Stimulated activated CD8-positive, alpha-beta memory T cell treated with anti-CD3 and anti-CD28 coated beads, Interleukin-7, amount 100 ng/mL, for 48 hours (primary cell): ENCODE results near the gene STOX2.
"Not testable (repeated sequence)": the region's sequence is repeated elsewhere in the genome, so short reads cannot be mapped to it uniquely, and the experiment has no call there.

Experiments used
- DNase-seq, 2 donors: peaks; one replicate each; pipeline ENCODE4 v3.0.0-alpha.2; 2020; ENCODE audit warnings: low read depth in 1 of 2; ENCODE audit errors: extremely low read depth in 1 of 2

Gene STOX2

GRCh38 chr4:183932576-183932975 is 27.5 kb downstream of the STOX2 start:
- DNase-seq, result no peak

DNA sequence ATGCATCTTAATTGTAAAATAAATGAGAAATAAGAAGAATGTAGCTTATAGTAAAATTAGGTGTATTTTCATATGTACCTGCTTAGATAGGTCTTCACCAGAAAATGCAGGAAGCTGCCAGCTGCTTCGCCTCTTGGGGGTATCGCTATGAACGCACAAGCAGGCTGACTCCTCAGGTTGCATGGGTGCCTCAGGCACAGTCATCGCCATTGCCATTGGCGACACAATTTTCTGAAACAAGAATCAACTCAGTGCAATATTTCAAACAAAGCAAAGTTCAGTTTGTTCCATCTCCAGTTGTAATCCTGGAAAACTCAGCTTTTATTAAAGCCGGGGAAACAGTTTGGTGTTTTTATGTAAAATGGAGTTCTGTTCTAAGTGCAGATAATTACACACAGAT is 29.7 kb downstream of the STOX2 start:
- DNase-seq, result no peak

GRCh38 chr4:183935355-183936005 is 30.4 kb downstream of the STOX2 start:
- no peak for DNase-seq

DNA sequence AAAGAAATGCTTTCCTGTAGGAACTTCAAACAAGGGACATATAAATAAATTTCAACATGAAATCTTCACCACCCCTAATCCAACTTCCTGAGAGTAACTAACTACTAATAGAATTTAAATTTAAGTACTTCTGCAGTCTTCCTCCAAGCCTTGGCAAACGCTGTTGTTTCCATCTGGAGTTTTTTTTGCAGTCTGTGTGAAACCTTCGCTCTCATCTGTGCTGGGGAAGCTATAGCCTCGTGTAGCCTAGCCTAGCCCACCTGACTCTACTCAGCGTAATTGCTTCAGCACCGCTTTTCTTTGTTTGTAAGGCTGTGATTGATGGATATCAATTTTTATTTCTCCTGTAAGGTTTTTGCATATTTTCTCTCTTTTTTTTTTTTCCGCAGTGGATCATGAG is 30.9 kb downstream of the STOX2 start:
- DNase-seq, result no peak

GRCh38 chr4:183936574-183937345 is 31.7 kb downstream of the STOX2 start:
- DNase-seq, result no peak

DNA sequence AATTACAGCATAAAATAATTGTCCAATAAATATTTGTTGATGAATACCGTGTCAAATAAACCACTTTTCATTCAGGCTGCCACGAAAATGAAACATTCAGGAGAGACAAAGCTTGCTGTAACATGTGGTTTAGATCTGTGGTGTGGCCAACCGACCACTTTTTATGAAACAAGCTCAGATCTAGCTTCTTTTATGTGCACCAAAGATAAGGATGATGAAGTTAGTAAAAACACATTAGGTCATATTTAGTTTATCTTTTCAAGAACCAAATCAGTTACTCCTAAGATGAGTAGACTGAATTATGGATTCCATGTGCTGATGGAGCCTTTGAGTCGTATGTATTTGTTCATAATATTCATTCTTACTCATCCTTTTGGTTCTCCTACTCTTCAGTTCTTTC is 35.8 kb downstream of the STOX2 start:
- DNase-seq, result no peak

DNA sequence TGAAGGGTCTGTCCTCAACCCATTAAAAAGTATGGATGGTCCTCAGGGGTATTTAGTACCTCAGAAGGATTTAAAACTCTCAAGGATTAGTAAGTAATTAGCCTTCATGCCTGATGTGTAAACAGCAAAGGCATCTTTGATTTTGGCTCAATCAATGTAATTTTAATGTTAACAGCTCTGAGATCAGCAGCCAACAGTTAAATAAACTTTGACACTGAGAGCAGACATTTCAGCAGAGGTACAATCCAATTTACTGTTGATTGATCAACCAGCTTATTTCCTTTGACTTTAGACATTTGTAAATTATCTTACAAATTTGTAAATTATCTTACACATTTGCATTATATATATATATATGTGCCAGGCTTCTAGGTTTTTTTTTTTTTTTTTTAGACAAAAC is 36.9 kb downstream of the STOX2 start:
- no peak for DNase-seq

DNA sequence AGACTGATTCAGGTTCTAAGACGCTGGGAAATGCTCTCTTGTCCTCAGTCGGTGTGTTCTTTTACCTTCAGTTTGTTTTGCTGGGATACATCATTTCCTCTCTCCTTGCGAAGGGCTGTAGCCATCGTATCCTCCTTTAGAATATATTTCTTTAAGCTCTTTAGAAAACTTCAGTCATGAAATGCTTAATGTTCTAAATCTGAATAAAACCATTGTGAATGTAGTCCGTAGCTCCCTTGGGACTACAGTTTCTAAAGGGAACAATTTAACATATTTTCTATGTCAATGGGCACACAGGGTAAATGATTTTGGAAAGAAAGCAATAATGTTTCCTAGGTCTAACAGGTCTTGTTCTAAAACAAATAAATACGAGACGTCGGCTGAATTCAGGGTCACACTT is 40.6 kb downstream of the STOX2 start:
- DNase-seq, result no peak

DNA sequence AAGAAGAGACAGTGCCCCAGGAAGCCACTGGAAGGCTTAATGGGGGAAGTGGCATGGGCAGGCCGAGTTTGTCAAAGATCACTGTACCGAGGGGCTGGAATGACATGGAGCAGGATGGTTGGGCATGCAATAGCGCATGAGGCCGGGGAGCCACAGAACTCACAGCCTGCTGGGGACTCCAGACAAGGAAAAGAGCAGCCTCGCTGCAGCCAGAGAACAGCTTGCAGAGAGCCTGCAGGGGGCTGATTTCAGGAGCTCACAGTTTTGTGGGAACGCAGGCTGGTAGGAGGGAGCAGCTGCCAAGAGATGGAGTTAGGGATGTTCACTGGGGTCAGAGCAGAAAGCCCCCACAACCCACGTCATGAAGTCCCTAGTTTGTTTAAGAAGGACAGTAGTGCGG is 45.4 kb downstream of the STOX2 start:
- DNase-seq, result no peak

- DNase-seq, result not testable (repeated sequence)
These were observed 47.5 kb downstream of the STOX2 start for GRCh38 chr4:183952652-183953051.

- DNase-seq, result no peak
These were observed 54.4 kb downstream of the STOX2 start for GRCh38 chr4:183959319-183960045.

DNA sequence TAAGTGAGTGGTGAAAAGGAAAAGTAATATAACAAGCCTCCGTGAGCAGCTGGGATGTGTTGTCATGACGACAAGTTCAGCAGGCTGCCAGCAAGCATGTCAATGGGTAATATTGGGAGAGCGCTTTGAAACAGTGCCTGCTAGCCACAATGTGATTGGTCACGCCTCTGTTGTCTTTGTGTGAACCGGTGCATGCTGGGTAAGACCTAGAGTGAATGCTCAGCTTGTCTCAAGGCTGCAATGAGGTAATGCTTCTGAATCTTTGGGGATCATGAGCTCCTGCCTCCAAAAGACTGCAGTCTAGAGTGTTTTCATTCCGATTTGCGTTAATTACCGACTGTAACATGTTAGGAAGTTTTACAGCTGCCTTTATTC is 54.9 kb downstream of the STOX2 start:
- no peak for DNase-seq

GRCh38 chr4:183960962-183961541 is 55.9 kb downstream of the STOX2 start:
- DNase-seq, result no peak

DNA sequence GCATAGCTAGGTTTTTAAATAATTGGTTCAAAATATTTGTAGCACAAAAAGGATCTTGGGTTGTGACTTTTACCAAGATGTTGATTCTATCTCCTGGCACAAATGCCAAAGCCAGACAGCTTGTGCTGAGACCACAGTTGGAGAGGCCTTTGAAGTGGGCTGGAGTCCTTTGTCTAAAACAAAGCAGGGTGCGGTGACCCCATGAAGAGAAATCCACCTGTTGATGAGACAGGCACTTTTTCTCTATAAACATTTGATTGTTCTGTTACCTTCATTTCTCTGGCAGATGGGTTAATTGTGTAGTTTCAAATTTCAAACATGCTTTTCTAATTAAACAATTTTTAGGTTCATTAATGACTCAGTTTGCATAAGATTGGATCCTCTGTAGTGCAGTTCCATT is 56.7 kb downstream of the STOX2 start:
- no peak for DNase-seq

- DNase-seq, result no peak
These were observed 57.3 kb downstream of the STOX2 start for GRCh38 chr4:183962419-183962818.

DNA sequence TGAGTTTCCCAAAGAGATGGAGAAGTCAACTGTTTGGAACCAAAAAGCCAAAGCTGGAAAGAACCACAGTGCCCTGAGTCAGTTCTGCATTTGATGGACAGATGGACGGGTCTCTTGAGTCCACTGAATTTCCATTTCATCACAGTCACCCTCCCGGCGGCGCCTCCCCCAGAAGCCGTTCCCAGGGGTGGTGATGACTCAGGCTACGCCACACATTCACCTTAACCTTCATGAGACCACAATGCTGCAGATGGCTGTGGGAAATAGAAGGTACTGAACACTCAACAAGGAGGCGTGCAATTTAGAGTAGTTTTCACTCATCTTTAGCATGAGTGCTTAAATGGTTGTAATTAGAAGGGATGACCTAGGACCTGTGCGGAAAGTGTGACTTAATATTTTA is 61.3 kb downstream of the STOX2 start:
- peak in 1 of 2 donors; percentile 1 for DNase-seq

- no peak for DNase-seq
These were observed 62.2 kb downstream of the STOX2 start for GRCh38 chr4:183967266-183967665.

DNA sequence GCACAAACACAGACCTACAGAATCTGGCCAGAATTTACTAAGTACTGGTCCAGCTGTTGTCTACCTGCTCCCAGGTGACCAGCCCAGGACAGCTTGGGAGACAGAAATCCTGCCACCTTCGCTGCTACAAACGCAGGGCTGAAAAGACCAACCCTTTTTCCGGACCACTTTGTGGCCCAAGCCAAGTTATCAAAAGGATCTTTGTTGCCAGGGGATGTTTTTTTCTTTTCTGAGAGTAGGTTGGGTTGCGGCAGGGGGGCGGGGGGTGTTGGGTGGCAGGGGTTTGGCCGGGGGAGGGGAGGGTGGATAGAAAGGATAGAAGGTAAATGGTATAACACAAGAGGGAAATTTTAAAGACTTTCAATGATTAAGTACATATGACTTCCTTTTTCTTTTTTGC is 63.4 kb downstream of the STOX2 start:
- DNase-seq, result no peak

- DNase-seq, result no peak
These were observed 63.8 kb downstream of the STOX2 start for GRCh38 chr4:183968931-183969330.

DNA sequence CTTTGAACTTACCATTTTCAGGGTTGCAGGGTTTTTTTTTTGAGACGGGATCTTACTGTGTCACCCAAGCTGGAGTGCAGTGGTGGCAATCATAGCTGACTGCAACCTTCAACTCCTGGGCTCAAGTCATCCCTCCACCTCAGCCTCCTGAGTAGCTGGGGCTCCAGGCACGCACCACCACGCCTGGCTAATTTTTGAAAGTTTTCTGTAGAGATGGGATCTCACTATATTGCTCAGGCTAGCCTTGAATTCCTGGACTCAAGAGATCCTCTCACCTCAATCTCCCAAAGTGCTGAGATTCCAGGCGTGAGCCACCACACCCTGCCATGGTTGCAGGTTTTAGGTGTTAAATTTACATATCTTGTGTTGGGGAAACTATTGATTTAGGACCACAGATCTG is 64.5 kb downstream of the STOX2 start:
- no peak for DNase-seq

DNA sequence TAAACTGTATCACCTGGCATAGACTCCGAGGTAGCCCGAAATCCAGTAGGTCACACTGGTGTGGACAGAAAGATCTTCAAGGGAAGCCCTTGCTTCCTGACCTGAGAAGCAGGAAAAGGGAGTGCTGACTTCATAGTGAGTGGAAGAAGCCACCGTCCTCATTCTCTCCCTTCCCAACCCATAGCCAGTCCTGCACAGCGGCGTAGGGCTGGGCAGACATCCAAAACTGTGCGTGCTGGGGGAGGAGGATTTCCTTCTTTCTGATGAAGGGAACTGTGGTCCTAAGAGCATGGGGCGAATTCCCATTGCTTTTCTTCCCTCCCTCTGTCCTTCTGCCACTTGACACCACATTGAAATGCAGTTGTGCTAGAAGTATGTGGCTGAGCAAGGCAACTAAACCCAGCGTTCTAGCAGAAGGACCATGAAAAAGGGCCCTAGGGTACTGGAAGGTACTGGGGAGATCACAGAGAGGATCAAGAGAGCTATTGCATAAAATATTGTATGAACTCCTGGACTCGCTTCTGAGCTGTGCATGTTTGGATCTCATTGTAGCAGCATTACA is 66.9 kb downstream of the STOX2 start:
- no peak for DNase-seq
